ENCODE measurements around the gene CLEC11A.

Gene CLEC11A, protein sequence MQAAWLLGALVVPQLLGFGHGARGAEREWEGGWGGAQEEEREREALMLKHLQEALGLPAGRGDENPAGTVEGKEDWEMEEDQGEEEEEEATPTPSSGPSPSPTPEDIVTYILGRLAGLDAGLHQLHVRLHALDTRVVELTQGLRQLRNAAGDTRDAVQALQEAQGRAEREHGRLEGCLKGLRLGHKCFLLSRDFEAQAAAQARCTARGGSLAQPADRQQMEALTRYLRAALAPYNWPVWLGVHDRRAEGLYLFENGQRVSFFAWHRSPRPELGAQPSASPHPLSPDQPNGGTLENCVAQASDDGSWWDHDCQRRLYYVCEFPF

DNA sequence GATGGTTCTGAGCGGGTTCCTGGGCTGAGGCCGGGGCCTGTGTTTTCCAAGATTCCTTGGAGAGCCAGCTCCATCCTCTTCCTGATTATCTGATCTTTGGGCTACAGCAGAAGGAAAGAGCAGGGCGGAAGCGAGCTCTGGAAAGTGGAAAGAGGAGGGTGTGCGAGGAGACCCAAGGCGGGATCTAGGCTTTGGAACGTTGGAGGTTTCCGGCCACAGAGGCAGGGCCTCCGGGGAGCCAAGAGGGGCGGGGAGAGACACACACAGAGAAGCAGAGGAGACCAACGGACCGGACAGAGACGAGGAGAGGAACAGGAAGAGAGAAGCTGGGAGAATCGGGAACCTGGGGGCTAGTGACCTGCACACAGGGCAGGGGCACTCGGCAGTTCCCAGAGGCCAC, at the start of gene CLEC11A:
Gene CLEC11A (plus strand): TSS at position 296 of the 400 bp plus-strand sequence. CDS start 162 bp downstream, outside the sequence.
- H3K4me3 ChIP-seq (ENCODE audit: low read depth, low read length), result peak within 1 kb of the TSS; percentile 72

DNA sequence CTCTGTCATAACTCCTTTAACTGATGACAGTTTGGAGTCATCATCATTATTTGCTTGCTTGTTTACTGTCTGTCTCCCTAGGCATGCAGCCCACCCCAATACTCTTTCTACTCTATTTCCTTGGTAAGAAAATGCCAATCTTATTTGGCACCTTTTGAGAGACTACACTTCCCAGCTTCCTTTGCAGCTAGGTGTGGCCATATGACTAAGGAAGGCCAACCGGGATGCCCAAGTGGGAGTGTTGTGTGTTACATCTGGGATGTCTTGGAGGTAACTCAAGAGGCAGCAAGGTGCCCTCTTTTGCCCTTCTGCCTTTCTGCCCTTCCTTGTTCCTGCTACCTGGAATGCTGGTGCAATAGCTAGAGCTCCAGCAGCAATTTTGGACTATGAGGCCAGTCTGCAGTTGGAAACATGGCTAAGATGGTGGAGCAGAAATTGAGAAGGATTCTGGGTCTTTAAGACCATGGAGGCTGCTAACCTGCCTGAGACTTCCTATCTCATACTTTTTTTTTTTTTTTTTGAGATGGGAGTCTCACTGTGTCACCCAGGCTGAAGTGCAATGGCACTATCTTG, 46.5 kb upstream of the CLEC11A start:
- no peak overlapping the region for H3K4me3 ChIP-seq (ENCODE audit: low read depth, low read length)
- TF ChIP-seq, protein P1, sequence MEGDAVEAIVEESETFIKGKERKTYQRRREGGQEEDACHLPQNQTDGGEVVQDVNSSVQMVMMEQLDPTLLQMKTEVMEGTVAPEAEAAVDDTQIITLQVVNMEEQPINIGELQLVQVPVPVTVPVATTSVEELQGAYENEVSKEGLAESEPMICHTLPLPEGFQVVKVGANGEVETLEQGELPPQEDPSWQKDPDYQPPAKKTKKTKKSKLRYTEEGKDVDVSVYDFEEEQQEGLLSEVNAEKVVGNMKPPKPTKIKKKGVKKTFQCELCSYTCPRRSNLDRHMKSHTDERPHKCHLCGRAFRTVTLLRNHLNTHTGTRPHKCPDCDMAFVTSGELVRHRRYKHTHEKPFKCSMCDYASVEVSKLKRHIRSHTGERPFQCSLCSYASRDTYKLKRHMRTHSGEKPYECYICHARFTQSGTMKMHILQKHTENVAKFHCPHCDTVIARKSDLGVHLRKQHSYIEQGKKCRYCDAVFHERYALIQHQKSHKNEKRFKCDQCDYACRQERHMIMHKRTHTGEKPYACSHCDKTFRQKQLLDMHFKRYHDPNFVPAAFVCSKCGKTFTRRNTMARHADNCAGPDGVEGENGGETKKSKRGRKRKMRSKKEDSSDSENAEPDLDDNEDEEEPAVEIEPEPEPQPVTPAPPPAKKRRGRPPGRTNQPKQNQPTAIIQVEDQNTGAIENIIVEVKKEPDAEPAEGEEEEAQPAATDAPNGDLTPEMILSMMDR (IDR thresholded peaks at IDR 0.05; ENCODE audit: low read depth, low read length), result no peak

More for the DNA sequence above, at the start of gene CLEC11A:
- TF ChIP-seq, protein P1 (IDR thresholded peaks at IDR 0.05; ENCODE audit: low read depth, low read length), result no peak

DNA sequence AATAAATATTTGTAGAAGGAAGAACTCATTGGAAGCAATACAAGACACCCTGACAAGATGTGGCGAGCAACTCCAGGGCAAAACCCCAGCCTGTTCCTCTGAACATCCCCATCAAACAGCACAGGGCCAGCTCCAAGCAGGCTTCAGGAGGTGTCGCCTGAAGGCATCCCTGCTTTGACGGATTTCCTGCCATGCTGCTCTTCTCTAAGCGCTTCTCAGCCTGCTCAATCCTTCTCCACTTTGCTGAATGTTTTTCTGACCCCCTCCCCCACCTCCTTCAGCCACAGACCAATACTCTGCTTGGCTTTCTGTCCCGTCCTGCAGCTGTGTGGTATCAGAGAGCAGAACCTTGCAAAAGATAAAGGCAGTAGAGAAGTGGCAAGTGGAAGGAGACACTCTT, 45.5 kb upstream of the CLEC11A start:
- H3K4me3 ChIP-seq (ENCODE audit: low read depth, low read length), result no peak overlapping the region
- TF ChIP-seq, protein P1 (IDR thresholded peaks at IDR 0.05; ENCODE audit: low read depth, low read length), result no peak

DNA sequence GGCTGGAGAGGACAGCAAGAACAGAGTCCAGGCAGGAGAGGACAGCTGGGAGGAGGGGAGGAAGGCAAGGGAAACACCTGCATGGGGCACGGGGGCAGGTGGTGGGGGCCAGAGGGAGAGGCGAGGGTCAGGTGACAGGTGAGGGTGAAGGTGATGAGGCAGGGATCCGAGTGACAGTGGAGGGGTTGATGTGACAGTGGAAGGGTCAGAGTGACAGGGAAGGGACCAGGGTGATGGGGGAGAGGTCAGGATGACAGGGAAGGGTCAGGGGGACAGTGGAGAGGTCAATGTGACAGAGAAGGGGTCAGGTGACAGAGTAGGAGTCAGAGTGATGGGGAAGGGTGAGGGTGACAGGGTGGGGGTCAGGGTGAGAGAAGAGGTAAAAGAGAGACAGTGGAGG, 44.8 kb upstream of the CLEC11A start:
- TF ChIP-seq, protein P1 (IDR thresholded peaks at IDR 0.05; ENCODE audit: low read depth, low read length), result no peak
- no peak overlapping the region for H3K4me3 ChIP-seq (ENCODE audit: low read depth, low read length)

DNA sequence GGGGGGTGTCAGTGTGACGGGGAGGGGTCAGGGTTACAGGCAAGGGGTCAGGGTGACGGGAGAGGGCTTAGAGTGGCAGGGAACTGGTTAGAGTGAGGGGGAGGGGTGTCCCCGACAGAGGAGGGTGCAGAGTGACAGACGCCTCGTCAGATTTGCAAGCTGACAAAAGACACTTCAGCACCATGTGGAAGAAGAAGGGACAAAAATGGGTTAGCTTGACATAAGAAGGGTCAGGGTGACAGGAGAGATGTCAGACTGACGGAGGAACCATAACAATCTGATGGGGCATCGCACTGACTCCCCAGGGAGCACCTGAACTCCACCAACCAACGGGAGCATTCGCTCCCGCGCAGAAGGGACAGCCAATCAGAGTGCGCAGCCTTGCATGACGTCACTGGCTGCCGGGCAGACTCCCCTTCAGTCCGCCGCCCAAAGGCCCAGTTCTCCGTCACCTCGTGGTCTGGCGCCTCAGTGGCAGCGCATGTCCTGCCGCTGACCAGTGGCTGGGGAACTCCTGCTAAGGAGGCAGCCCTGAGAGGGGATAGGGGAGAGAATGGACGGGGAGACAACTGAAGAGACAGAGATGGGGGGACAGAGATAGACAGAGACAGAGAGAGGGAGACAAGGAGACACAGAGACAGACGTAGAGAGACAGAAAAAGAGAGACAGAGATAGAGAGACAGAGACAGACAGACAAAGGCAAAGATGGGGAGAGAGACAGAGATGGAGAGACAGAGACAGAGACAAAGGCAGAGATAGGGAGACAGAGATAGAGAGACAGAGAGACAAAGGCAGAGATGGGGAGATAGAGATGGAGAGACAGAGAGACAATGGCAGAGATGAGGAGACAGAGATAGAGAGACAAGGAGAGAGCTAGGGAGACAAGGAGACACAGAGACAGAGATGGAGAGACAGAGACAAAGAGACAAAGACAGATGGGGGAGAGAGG, 43.7 kb upstream of the CLEC11A start:
- H3K4me3 ChIP-seq (ENCODE audit: low read depth, low read length), result no peak overlapping the region

DNA sequence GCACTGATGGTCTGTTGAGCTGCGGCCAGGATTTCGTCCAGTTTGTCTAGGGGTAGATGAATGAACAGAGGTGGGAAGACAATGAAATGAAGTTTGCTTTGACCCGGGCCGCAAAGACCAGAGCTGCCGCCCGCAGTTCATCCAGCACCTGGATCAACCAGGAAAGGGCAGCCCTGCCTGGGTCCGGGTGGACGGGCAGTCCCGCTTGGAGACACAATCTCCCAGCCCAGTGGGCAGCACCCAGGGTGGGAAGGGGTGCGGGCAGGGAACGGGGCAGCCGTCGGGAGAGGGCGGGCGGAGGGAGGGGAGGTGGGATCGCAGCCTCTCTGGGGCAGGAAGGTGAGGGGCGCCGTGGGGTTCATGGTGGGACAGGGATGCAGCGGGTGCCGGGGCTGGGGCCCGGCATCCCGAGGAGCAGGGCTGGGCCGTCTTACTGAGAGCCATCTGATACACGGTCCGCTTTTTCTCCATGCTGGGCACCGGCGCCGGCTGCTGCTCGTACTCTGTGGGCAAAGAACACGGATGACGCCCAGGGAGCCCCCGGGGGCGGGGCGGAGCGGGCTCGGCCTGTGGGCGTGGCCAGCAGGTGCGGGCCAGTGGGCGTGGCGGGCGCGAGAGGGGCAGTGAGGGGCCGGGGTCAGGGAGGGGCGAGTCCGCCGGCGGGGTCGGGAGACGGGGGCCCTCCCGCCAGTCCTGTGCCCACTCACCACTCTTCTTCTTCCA, 36.7 kb upstream of the CLEC11A start:
- TF ChIP-seq, protein P1 (IDR thresholded peaks at IDR 0.05; ENCODE audit: low read depth, low read length), result no peak
- no peak overlapping the region for H3K4me3 ChIP-seq (ENCODE audit: low read depth, low read length)

More for the DNA sequence above, 43.7 kb upstream of the CLEC11A start:
- TF ChIP-seq, protein P1 (IDR thresholded peaks at IDR 0.05; ENCODE audit: low read depth, low read length), result no peak
